Hippocampal formation (tissue), 2 donors: ENCODE measurements around the gene BZW2.
"Not testable (repeated sequence)": the region's sequence is repeated elsewhere in the genome, so short reads cannot be mapped to it uniquely, and the experiment has no call there.

Experiments used
- DNase-seq, 2 donors: peaks; one replicate each; lab custom pipeline; 2025; lab: John Stamatoyannopoulos, UW

Gene BZW2

DNA sequence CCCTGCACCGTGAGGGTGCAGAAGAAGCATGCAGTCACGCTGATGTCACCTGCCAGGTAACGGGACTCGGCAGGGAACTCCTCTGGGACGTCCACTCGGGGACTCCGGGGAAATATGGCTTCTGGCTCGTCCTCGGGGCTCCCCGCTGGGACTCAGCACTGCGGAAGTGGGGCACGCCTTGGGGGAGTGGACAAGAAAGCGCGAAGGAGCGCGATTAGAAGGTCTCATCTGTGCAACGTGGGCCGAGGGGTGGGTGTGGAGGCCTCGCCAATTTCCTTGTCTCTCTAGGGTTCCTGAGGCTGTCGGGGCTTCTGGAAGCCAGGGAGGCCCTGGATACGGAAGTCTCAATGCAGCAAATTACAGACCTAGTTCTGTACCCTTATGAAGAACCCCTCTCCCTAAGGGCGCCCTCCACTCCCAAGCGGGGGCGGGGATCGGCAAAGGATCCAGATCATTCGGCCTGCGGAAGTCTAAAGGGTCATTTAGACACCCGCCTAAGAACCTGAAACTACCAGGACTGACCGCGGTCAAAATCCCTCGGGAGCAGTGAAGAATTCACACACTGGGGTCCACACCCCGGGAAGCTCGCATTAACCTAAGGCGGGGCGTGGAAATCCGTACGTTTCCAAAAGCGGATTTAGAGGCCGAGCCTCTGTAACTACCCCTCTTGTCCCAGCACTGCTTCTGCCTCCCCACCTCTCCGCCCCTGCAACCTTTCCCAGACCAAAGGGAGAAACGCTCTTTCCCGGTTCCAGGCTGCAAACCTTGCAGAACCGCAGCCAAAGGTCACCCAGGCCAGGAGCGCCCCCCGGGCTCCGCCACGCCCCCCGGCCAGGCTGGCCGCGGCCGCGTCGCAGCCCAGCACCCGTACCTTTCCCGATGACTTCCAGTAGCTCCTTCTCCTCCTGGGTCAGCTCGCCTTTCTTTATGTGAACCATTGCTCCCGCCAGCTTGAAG lies 1.1 kb upstream of the BZW2 start:
- peak; percentile 42 to 78 for DNase-seq

DNA sequence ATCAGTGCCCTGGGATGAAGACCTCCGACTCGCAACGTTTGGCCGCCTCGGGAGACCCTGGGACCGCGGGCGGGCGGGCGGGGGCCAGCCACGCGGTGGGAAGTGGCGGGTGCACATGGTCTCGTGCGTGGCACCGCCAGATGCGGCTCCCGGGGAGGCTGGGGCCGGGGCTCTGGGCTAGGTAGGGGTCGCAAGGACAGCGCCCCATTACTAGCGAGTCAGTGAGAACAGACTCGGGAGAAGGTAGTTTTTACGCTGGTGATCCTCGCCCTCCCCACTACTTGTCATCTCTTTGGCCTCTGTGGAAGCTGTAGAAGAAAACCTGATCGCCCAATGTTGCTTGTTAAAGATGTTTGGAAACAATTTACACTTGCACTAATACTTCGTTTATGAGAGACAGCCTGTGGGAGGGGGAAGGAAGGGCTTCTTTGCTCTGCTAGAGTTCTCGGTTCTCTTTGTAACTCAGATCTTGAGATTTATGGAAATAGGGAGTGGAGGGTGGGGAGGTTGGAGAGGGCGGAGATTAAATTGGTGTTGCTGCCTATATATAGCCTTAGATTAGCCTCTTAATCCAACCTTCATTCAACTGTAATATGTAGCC lies 591 bp downstream of the BZW2 start:
- no peak for DNase-seq

GRCh38 chr7:16647435-16647960 lies 1.5 kb downstream of the BZW2 start:
- DNase-seq: no peak

- DNase-seq: no peak
These were observed 2.6 kb downstream of the BZW2 start for GRCh38 chr7:16648551-16648950.

DNA sequence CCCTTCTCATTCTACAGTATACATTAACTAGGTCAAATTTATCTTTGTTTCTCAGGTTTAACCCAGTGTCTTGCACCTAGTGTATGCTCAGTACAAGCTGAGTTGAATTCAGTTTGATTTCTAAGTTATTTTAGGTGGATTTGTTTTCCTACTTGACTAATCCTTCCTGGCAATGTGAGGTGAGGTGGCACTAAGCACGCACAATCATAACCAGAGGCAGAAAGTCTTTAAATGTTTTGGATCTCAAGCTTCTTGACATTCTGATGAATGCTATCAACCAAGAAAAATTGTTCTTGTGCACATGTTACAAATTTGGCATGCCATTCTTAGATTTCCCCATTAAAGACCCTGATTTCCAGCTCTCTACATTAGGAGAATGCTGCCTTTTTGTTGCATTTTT lies 3.2 kb downstream of the BZW2 start:
- no peak for DNase-seq

GRCh38 chr7:16650266-16650665 lies 4.3 kb downstream of the BZW2 start:
- DNase-seq: no peak

DNA sequence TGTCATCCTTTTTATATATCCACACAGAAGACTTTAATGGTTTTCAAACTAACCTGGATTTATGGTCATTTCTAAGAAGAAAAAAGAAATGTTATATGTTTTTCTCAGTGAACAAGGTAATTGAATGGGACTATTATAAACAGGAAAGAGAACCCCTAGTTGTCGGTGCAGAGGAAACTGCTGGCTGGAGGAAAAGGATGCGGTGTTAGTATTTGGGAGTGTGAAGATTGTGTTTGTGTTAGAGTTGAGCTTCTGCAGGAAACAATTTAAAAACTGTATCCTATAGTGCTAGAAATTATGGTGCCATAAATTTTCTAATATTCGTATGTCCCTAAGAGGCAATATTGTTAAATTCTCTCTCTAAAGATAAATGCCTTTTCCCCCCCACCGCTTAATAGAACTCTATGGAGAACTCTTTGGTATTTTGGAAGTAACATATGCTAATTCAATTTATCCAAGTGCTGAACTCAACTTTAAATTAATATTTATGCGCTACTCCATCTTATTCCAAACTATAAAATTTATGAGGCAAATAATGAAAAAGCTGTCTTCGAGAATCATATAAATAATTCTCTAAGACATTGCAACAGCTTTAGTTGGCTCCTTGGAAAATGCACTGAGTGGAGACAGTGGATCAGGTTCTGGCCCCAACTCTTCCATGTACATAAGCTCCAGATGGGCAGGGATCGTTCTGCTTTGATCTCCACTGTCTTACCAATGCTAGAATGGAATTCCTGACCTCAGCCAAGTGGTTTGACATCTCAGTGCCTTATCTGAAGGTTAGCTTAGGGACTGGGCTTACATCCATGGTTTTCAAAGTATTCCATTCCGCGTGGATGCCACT lies 5.6 kb downstream of the BZW2 start:
- no peak for DNase-seq

- DNase-seq: no peak
These were observed 6.2 kb downstream of the BZW2 start for GRCh38 chr7:16652240-16652583.

- no peak for DNase-seq
These were observed 6.9 kb downstream of the BZW2 start for GRCh38 chr7:16652888-16653287.

- DNase-seq: no peak
These were observed 9.4 kb downstream of the BZW2 start for GRCh38 chr7:16655394-16655793.

GRCh38 chr7:16656141-16656540 lies 10.2 kb downstream of the BZW2 start:
- DNase-seq: no peak

DNA sequence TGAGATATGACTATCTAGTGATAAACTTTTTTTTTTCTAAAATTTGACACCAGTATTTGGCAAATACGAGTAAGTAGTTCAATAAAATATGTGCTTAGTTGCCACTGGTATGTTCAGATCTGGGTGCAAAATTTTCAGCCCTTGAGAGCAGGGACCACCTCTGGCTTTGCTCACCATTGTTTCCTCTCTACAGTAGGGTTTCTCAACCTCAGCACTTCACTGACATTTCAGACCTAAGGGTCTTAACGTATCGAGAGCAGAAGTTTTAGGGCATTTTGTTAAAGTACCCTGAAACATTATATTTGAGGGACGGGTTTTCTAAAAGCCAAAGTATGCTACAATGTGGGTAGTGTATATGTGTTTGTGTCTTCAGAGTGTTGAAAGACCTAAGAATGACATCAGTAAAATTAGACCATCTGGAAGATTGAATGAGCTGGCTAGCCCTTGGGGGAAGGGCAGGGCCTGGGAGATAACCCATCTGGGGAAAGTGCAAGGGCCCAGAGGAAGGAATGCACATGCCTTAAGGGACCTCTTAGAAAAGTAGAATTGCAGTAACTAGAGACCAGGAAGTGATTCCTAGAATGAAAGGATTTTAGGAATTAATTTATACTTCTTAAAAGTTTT lies 11.8 kb downstream of the BZW2 start:
- DNase-seq: no peak

- DNase-seq: not testable (repeated sequence)
These were observed 14.0 kb downstream of the BZW2 start for GRCh38 chr7:16659854-16660497.

GRCh38 chr7:16660702-16661464 lies 14.9 kb downstream of the BZW2 start:
- no peak for DNase-seq

- no peak for DNase-seq
These were observed 15.9 kb downstream of the BZW2 start for GRCh38 chr7:16661924-16662323.

DNA sequence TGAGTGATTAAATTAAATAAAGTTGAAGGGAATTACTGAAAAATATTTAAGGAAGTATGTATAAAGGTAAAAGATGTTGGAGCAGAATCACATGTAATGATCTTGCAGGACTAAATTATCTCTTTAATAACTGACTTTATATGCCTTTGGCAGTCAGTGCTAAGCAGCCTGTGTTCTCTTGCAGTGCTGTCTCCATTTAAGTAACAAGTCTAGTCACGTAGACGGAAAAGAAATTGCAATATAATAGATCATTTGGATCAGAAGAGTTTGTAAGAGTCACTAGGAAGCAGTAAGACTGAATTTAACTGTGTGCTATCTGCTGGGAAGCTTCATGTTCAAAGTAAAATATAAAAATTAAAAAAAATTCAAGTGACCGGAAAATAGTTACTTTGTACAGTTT lies 21.4 kb downstream of the BZW2 start:
- DNase-seq: no peak

DNA sequence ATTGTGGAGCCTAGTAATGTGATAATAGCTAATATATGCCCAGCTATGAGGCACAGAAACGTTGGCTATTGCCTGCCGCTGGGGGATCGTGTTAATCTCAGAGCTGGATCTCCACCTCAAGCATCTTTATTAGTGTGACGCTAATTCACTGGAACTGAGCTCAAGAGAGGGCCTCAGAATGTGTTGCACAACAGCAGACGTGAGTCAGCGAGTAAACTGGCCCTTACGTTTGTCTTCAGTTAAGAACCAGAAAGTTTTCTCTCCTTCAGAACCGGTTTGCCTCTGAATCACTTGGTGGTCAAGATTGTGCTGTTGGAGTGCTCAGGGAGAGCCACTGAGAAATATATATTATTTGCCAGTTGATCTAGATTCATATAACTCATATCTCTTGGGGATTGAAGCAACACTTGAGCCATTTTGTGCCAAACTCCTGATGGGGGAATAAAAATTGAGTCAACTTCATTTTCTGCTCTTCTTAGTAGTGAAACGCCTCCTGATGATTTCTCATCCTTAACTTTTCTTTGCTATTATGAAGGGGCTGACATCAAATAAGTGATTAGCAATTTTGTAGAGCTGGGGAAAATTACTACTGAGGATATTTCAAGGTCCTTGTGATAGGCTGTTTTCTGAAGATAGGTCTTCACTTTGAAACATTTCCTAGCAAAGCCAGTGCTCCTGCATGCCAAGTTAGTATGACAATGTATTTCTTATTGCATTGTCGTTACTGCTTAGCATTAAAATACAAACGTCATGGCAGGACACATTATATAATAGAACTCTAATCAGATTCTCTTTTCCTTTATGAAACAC lies 22.3 kb downstream of the BZW2 start:
- no peak for DNase-seq

- no peak for DNase-seq
These were observed 23.0 kb downstream of the BZW2 start for GRCh38 chr7:16668978-16669377.

GRCh38 chr7:16669581-16669980 lies 23.6 kb downstream of the BZW2 start:
- DNase-seq: no peak

DNA sequence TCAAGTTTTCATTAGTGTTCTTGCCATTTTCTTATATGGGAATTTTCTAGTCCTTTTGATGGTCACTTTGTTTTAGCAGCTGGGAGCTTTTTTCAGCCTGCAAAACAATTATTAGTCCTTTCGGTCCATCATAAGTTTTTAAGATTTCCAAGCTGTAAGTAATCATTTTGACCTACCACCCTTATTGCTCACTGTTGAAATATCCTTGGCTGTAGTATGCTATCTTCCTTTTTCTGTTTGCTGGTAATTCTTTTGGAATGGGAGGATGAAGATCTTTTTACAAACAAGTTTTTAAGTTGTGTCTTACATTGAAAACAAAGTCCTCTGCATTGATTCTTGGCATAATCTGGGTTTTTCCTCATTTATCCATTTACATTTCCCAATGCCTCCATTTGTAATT lies 24.0 kb downstream of the BZW2 start:
- DNase-seq: no peak
